ENCODE data around the gene MAP3K4.

Gene MAP3K4

GRCh38 chr6:160959726-160960435, 31.7 kb upstream of the MAP3K4 start:
- Histone ChIP-seq H3K4me1 (ENCODE audit: control insufficient read depth, insufficient read depth, low read length) (no peaks in the 10 kb centered on the region), H3K36me3 (ENCODE audit: control insufficient read depth in 2 of 2, insufficient read depth in 2 of 2, low read length in 2 of 2) (no peaks in the 10 kb centered on the region), H3K9ac (ENCODE audit: low read length in 2 of 2) (no peak overlapping the region), H3K4me3 (ENCODE audit: low read length in 2 of 2) (no peak overlapping the region), H3K27me3 (ENCODE audit: control insufficient read depth in 1 of 2, insufficient read depth in 2 of 2, low read length in 2 of 2) (peaks cover 0 to 2% of the 10 kb centered on the region in 2 donors), H3K27ac (ENCODE audit: low read length) (no peak overlapping the region), H3K9me3 (ENCODE audit: control insufficient read depth in 2 of 2, low read length in 2 of 2) (no peaks in the 10 kb centered on the region)

- Histone ChIP-seq H3K36me3 (ENCODE audit: control insufficient read depth in 2 of 2, insufficient read depth in 2 of 2, low read length in 2 of 2) (no peaks in the 10 kb centered on the region), H3K4me3 (ENCODE audit: low read length in 2 of 2) (no peak overlapping the region), H3K27ac (ENCODE audit: low read length) (no peak overlapping the region), H3K9ac (ENCODE audit: low read length in 2 of 2) (no peak overlapping the region), H3K27me3 (ENCODE audit: control insufficient read depth in 1 of 2, insufficient read depth in 2 of 2, low read length in 2 of 2) (peaks cover 0 to 2% of the 10 kb centered on the region in 2 donors), H3K4me1 (ENCODE audit: control insufficient read depth, insufficient read depth, low read length) (no peaks in the 10 kb centered on the region), H3K9me3 (ENCODE audit: control insufficient read depth in 2 of 2, low read length in 2 of 2) (no peaks in the 10 kb centered on the region)
Observed at GRCh38 chr6:160960839-160961238, 30.7 kb upstream of the MAP3K4 start.

- Histone ChIP-seq H3K27ac (ENCODE audit: low read length) (no peak overlapping the region), H3K4me3 (ENCODE audit: low read length in 2 of 2) (no peak overlapping the region), H3K9me3 (ENCODE audit: control insufficient read depth in 2 of 2, low read length in 2 of 2) (no peaks in the 10 kb centered on the region), H3K4me1 (ENCODE audit: control insufficient read depth, insufficient read depth, low read length) (no peaks in the 10 kb centered on the region), H3K36me3 (ENCODE audit: control insufficient read depth in 2 of 2, insufficient read depth in 2 of 2, low read length in 2 of 2) (no peaks in the 10 kb centered on the region), H3K9ac (ENCODE audit: low read length in 2 of 2) (no peak overlapping the region), H3K27me3 (ENCODE audit: control insufficient read depth in 1 of 2, insufficient read depth in 2 of 2, low read length in 2 of 2) (no peaks in the 10 kb centered on the region)
Observed at GRCh38 chr6:160962835-160963623, 28.5 kb upstream of the MAP3K4 start.

- no peak overlapping the region for H3K4me3 ChIP-seq (ENCODE audit: low read length in 2 of 2)
- H3K4me1 ChIP-seq (ENCODE audit: control insufficient read depth, insufficient read depth, low read length) = no peaks in the 10 kb centered on the region
- H3K36me3 ChIP-seq (ENCODE audit: control insufficient read depth in 2 of 2, insufficient read depth in 2 of 2, low read length in 2 of 2) = no peaks in the 10 kb centered on the region
- H3K27ac ChIP-seq (ENCODE audit: low read length) = no peak overlapping the region
- no peaks in the 10 kb centered on the region for H3K27me3 ChIP-seq (ENCODE audit: control insufficient read depth in 1 of 2, insufficient read depth in 2 of 2, low read length in 2 of 2)
- no peaks in the 10 kb centered on the region for H3K9me3 ChIP-seq (ENCODE audit: control insufficient read depth in 2 of 2, low read length in 2 of 2)
- H3K9ac ChIP-seq (ENCODE audit: low read length in 2 of 2) = no peak overlapping the region
Observed at GRCh38 chr6:160963651-160964050, 27.9 kb upstream of the MAP3K4 start.

- Histone ChIP-seq H3K4me3 (ENCODE audit: low read length in 2 of 2) (no peak overlapping the region), H3K9me3 (ENCODE audit: control insufficient read depth in 2 of 2, low read length in 2 of 2) (no peaks in the 10 kb centered on the region), H3K9ac (ENCODE audit: low read length in 2 of 2) (no peak overlapping the region), H3K27ac (ENCODE audit: low read length) (no peak overlapping the region), H3K27me3 (ENCODE audit: control insufficient read depth in 1 of 2, insufficient read depth in 2 of 2, low read length in 2 of 2) (no peaks in the 10 kb centered on the region), H3K4me1 (ENCODE audit: control insufficient read depth, insufficient read depth, low read length) (no peaks in the 10 kb centered on the region), H3K36me3 (ENCODE audit: control insufficient read depth in 2 of 2, insufficient read depth in 2 of 2, low read length in 2 of 2) (no peaks in the 10 kb centered on the region)
Observed at GRCh38 chr6:160965893-160966292, 25.7 kb upstream of the MAP3K4 start.

- no peak overlapping the region for H3K27ac ChIP-seq (ENCODE audit: low read length)
Observed at GRCh38 chr6:160966493-160967229, 24.9 kb upstream of the MAP3K4 start.

GRCh38 chr6:160967351-160967750, 24.2 kb upstream of the MAP3K4 start:
- no peak overlapping the region for H3K4me3 ChIP-seq (ENCODE audit: low read length in 2 of 2)
- no peak overlapping the region for H3K9ac ChIP-seq (ENCODE audit: low read length in 2 of 2)
- H3K4me1 ChIP-seq (ENCODE audit: control insufficient read depth, insufficient read depth, low read length) = no peaks in the 10 kb centered on the region
- no peaks in the 10 kb centered on the region for H3K36me3 ChIP-seq (ENCODE audit: control insufficient read depth in 2 of 2, insufficient read depth in 2 of 2, low read length in 2 of 2)
- no peak overlapping the region for H3K27ac ChIP-seq (ENCODE audit: low read length)
- H3K27me3 ChIP-seq (ENCODE audit: control insufficient read depth in 1 of 2, insufficient read depth in 2 of 2, low read length in 2 of 2) = no peaks in the 10 kb centered on the region
- H3K9me3 ChIP-seq (ENCODE audit: control insufficient read depth in 2 of 2, low read length in 2 of 2) = no peaks in the 10 kb centered on the region

More at GRCh38 chr6:160966493-160967229, 24.9 kb upstream of the MAP3K4 start:
- Histone ChIP-seq H3K4me3 (ENCODE audit: low read length in 2 of 2) (no peak overlapping the region), H3K9ac (ENCODE audit: low read length in 2 of 2) (no peak overlapping the region), H3K36me3 (ENCODE audit: control insufficient read depth in 2 of 2, insufficient read depth in 2 of 2, low read length in 2 of 2) (no peaks in the 10 kb centered on the region), H3K4me1 (ENCODE audit: control insufficient read depth, insufficient read depth, low read length) (no peaks in the 10 kb centered on the region), H3K9me3 (ENCODE audit: control insufficient read depth in 2 of 2, low read length in 2 of 2) (no peaks in the 10 kb centered on the region), H3K27me3 (ENCODE audit: control insufficient read depth in 1 of 2, insufficient read depth in 2 of 2, low read length in 2 of 2) (no peaks in the 10 kb centered on the region)

GRCh38 chr6:160967833-160968232, 23.7 kb upstream of the MAP3K4 start:
- H3K27me3 ChIP-seq (ENCODE audit: control insufficient read depth in 1 of 2, insufficient read depth in 2 of 2, low read length in 2 of 2) = no peaks in the 10 kb centered on the region
- H3K4me3 ChIP-seq (ENCODE audit: low read length in 2 of 2) = no peak overlapping the region
- H3K27ac ChIP-seq (ENCODE audit: low read length) = no peak overlapping the region
- H3K9me3 ChIP-seq (ENCODE audit: control insufficient read depth in 2 of 2, low read length in 2 of 2) = no peaks in the 10 kb centered on the region
- no peaks in the 10 kb centered on the region for H3K36me3 ChIP-seq (ENCODE audit: control insufficient read depth in 2 of 2, insufficient read depth in 2 of 2, low read length in 2 of 2)
- no peak overlapping the region for H3K9ac ChIP-seq (ENCODE audit: low read length in 2 of 2)
- H3K4me1 ChIP-seq (ENCODE audit: control insufficient read depth, insufficient read depth, low read length) = no peaks in the 10 kb centered on the region

GRCh38 chr6:160971171-160971570, 20.4 kb upstream of the MAP3K4 start:
- Histone ChIP-seq H3K27ac (ENCODE audit: low read length) (no peak overlapping the region), H3K9me3 (ENCODE audit: control insufficient read depth in 2 of 2, low read length in 2 of 2) (no peaks in the 10 kb centered on the region), H3K9ac (ENCODE audit: low read length in 2 of 2) (no peak overlapping the region), H3K27me3 (ENCODE audit: control insufficient read depth in 1 of 2, insufficient read depth in 2 of 2, low read length in 2 of 2) (no peaks in the 10 kb centered on the region), H3K4me3 (ENCODE audit: low read length in 2 of 2) (no peak overlapping the region), H3K4me1 (ENCODE audit: control insufficient read depth, insufficient read depth, low read length) (peaks cover 8% of the 10 kb centered on the region), H3K36me3 (ENCODE audit: control insufficient read depth in 2 of 2, insufficient read depth in 2 of 2, low read length in 2 of 2) (no peaks in the 10 kb centered on the region)

- no peaks in the 10 kb centered on the region for H3K27me3 ChIP-seq (ENCODE audit: control insufficient read depth in 1 of 2, insufficient read depth in 2 of 2, low read length in 2 of 2)
- H3K27ac ChIP-seq (ENCODE audit: low read length) = no peak overlapping the region
Observed at GRCh38 chr6:160972111-160972510, 19.5 kb upstream of the MAP3K4 start.

More at GRCh38 chr6:160972111-160972510, 19.5 kb upstream of the MAP3K4 start:
- Histone ChIP-seq H3K9me3 (ENCODE audit: control insufficient read depth in 2 of 2, low read length in 2 of 2) (no peaks in the 10 kb centered on the region), H3K9ac (ENCODE audit: low read length in 2 of 2) (no peak overlapping the region), H3K4me1 (ENCODE audit: control insufficient read depth, insufficient read depth, low read length) (peaks cover 8% of the 10 kb centered on the region), H3K36me3 (ENCODE audit: control insufficient read depth in 2 of 2, insufficient read depth in 2 of 2, low read length in 2 of 2) (no peaks in the 10 kb centered on the region), H3K4me3 (ENCODE audit: low read length in 2 of 2) (no peak overlapping the region)

Data from stomach smooth muscle (tissue), 2 donors.